Embryonic facial prominence (tissue), 1 donor: ENCODE data around the gene HSPB9.

ENCODE experiments used
- DNase-seq: peaks from one replicate; pipeline ENCODE4 v3.0.0-alpha.2; 2016; ENCODE audit errors: extremely low spot score

Gene HSPB9

DNA sequence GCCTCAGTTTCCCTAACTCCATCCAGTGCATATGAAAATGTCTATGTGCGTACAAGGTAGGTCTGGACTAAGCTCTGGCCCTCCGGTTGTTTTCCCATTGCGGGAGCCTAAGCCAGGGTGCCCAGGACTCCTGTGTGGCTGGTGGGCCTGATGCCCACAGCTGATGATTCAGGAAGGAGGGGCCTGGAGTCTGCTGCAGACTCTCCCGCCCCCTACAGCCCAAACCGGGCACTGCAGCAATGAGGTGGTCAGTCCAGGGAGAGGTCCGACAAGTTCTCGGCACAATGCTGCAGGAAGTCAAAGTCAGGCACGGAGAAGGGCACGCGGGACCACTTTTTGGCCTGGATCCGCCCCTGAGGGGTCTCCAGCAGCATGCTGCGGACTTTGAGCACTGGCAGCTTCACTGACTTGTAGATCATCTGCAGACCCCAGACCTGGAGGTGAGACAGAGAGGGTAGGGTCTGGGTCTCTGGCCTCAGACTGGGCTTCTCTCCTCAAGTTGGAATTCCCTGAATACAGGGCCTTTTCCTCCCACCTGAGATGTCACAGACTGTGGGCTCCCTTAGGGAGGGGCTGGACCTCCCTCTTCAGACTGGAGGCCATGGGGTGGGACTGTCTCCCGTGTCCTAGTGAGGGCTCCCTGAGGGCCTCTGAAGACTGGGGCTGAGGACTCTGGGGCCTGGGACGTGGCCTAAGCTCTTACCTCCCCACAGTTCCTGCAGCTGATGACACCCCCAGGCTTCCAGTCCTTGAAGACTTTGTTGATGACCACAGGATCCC is 20.9 kb upstream of the HSPB9 start:
- no peak for DNase-seq

DNA sequence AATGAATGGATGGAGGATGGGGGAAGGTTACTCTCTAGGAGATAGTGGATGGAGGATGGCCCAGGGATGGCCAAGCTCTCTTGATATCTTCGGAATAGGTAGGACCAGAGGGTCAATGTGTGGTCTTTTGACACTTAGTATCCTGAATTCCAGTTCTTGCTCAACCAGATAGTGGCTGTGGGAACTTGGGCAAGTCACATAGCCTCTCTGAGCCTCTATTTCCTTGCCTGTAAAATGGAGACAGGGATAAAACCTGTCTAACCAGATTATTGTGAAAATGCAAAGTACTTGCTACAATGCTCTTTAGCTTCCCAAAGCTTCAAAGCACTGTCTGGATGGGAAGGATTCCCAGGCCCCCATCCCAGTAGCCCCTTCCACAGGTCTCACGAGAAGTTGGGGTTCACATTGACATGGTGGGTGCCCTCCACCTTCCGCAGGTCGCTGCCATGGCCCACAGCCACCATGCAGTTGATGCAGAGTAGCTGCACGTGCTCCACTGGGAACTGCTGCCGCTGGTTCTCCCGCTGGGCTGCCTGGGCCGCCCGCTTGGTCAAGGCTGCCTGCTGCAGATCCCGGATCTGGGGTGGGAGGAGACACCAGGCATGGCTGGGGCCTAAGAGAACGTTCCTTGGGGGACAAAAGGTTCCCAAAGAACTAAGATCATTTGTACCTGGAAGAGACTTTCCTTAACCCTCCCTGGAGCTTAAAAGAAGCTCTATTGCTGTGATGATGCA is 19.2 kb upstream of the HSPB9 start:
- no peak for DNase-seq

DNA sequence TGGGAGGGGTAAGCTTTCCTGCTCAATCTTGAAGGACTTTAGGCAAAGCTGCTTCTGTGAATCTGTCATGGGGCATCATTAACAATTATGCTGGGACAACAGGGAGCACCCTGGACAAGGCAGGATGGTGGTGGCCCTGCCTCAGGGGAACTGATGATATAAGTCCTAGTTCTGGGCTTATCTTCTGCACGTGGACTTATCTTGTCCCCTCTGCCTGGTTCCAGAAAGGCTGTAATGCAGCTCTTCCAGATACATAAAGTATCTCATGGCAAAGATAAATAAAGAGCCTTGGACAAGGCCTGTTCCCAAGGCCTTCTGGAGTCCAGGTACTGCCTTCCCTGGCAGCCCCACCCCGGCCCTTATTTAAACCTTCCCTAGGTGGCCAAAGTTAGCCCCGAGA is 18.3 kb upstream of the HSPB9 start:
- DNase-seq: no peak

DNA sequence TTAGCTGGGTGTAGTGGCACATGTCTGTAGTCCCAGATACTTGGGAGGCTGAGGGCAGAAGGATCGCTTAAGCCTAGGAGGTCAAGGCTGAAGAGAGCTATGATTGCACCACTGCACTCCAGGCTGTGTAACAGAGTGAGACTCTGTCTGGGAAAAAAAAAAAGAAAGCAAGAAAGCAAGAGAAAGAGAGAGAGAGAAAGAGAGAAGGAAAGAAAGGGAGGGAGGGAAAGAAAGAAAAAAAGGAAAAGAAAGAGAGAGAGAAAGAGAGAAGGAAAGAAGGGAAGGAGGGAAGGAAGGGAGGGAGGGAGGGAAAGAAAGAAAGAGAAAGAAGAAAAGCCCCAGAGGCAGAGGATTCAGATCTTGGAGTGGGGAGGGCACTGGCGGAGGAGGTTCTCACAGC is 16.6 kb upstream of the HSPB9 start:
- DNase-seq: no peak

DNA sequence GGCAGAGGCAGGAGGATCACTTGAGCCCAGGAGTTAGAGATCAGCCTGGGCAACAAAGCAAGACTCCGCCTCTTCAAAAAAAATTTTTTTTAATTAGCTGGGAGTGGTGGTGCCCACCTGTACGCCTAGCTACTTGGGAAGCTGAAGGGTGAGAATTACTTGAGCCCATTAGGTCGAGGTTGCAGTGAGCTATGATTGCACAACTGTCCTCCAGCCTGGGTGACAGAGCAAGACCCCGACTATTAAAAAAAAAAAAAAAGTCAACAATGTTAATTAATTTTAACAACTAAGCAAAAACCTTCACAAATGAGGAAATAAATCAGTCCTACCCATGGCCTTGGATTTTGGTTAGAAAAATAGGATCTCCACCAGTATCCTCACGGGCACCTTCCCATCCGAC is 15.5 kb upstream of the HSPB9 start:
- no peak for DNase-seq

DNA sequence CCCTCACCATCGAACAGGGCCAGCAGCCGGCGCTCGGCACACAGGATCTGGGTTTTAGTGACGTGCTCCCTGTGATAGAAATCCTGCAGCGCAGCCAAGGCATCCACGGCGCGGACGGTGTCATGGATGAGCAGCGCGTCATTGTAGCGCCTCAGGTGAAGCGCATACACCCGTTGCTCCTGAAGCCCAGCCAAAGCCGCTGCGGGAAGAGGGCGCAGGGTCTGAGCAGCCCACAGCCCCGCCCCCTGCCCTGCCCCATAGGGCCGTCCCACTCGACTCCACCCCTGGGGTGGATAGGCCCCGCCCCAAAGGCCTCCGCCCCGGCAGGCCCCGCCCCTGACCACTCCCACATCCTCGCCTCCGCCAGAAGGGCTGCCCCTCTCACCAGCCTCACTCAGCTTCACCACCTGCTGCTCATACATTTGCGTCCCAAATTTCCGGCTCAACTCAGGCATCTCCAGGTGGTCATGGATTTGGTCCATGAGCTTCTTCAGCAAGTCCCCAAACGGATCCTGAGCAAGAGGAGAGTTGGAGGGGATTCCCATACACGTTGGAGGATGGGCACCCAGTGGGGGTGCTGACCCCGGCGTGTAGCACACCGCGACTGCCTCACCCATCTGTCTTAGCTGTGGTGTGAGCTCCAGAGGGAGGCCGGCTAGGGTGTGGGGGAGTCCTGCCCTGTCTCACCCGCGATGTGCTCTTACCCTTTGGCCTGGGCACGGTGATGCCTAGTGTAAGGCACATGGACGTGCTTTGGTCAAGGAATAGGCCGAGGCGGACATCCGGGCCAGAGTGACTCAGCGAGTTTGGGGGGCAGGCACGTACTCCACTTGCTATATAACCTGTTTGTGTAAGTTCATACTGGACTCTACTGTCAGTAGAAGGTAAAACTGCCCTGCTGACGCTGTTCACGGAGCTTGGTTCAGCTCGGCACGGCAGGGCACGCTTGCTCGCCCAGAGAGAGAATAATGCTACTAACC is 14.7 kb upstream of the HSPB9 start:
- DNase-seq: no peak

DNA sequence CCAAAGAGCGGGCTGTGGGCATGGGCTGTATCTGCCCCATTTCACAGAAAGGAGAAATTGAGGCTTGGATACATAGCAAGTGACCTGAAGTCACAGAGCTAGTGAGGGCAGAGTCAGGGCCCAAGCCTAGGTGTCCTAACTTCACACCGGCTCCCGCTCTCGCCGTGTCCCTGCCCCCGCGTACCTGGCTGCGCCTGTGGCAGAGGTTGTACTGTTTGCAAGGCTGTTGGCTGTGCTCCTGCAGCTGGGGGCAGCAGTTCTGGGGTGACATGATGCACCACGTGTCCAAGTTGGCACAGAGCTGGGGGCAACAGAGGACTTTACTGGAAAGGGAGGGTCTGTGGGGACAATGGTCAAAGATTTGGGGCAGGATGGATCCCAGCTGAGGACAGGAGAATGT is 13.5 kb upstream of the HSPB9 start:
- DNase-seq: no peak

DNA sequence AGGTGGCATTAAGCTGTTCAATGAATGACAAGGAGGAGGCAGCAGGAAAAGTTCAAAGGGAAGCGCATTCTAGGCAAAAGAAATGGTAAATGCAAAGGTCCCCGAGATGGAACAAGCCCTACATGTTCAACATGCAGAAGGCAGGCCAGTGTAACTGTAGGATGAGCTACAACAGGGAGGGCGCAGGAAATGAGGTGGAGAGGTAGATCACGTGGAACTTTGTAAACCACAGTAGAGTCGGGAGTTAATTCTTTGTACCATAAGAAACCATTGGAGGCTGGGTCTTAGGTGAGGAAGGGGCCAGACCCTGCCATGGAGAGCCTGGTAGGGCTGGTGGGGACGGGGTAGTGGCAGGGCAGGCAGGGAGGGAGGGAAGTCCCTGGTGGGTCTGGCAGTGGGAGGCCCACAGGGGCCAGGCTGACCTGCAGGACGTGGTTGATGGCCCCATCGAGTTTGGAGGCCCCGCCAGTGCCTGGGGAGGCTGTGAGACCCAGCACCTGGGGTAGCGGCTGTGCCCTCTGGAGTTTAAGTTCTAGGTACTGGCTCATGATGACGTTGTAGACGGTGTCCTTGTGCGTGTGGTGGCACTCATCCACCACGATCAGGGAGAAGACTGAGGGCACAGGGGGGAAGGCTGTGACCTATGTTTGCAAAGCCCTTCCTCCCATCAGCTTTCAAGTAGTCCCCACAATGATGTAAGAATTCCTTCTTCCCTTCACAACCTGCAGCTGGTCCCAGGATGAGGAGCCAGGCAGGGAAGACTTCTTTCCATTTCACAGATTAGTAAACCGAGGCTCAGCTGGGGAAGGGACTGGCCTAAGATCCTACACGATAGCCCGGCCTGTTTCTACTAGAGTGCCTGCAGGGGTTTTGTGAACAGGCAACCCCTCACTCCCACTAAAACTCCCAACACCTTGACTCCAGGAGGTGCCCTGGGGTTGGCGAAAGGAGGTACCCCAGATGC is 12.0 kb upstream of the HSPB9 start:
- DNase-seq: no peak

DNA sequence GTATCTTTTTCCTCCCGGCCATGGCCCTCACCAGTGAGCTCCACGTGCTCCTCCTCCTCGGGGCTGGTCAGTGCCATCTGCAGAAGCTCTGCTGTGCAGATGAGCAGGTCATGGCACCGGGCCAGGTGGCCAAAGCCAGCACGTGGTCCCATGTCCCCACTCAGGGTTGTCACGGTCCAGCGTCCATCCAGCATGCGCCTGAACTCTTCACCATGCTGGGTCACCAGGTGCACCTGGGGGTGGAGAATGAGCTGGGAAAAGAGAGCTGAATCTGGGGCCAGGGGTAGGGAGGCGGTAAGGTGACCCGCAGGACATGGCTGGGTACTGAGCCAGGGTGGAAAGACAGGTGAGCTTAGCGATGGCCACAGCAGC is 11.4 kb upstream of the HSPB9 start:
- no peak for DNase-seq

DNA sequence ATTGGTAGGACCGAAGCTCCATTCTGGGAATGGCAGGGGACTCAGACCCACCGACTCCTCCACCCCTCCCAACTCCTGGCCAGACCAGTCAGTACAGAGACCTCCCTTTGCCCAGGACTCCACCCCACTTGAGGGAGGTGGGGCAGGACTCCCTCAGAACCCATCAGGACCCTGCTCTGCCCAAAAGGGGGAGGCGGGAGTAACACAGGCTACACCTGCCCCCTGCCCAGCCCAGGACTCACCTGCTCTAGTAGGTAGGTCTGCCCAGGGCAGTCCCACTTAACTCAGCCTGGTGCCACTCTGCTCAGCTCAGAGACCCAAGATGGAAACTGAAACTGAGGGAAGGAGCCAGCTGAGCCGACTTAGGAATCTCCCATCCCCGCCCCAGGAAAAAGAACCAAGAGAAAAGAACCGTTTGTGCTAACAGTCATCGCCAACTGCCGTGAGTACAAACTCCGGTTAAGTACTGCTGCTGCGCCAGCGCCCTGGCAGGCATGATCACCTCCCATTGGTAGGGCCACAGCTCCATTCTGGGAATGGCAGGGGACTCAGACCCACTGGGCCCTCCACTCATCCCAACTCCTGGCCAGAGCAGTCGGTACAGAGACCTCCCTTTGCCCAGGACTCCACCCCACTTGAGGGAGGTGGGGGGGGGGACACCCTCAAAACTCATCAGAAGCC is 10.6 kb upstream of the HSPB9 start:
- DNase-seq: no peak

DNA sequence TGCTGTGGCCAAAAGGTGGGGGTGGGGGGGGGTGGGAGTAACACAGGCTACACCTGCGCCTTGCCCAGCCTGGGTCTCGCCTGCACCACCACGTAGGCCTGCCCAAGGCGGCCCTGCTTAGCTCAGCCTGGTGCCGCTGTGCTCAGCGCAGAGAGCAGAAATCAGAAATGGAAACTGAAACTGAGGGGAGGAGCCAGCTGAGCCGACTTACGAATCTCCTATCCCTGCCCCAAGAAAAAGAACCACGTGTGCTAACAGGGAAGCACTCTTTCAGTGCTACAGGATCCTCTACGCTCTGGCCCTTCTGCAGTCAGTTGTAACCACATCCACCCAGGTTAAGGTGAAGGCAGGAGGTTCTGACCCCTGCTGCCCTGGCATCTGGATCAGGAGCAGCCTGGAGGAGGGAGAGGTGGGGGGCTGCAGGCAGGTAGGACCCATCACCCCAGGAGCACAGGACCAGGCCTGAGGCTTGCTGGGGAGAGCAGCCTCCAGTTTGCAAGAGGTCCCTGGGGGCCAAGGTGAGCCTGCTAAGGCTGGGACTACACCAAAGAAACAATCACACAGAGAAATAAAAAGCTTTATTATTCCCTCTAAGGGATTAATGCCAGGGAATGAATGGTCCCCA is 9.9 kb upstream of the HSPB9 start, which contains the start of gene DHX58:
TSS of gene DHX58 (minus strand) at position 163 of the 625 bp plus-strand sequence. CDS start 822 bp downstream, outside the sequence.
- DNase-seq: peak; percentile 43

DNA sequence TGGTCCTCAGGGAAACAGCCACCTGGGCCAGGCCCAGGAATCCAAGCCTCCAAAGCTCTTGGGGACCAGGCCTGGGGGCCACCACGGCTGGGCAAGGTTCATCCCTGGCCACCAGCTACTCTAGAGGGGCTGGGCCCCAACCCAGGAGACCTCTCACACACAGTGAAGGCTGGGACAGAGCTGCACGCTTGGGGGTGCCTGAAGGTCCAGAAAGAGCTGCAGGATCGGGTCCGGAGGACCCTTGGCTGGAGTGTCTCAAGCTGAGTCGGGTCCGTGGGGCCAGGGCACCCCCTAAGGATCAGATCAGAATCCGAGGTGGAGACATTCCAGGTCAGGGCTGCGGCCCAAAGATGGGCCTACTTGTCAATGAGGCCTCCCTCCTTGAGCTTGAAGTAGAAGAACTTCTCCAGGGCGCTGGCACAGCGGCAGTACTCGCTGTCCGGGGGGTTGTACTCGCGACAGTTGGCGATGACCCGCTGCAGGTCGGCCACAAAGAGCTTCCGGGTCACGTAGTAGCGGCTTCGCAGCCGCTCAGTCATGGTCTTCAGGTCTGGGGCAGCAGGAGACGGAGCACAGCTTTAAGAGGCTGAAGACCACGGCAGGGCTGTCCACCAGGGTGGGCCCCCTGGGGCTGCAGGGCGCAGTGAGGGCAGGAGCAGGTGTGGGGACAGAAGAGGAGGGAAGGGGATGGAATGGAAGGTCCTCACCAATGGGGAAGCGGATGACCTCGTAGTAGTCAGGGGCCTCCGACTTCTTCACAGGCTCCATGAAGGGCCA is 9.1 kb upstream of the HSPB9 start:
- DNase-seq: no peak

DNA sequence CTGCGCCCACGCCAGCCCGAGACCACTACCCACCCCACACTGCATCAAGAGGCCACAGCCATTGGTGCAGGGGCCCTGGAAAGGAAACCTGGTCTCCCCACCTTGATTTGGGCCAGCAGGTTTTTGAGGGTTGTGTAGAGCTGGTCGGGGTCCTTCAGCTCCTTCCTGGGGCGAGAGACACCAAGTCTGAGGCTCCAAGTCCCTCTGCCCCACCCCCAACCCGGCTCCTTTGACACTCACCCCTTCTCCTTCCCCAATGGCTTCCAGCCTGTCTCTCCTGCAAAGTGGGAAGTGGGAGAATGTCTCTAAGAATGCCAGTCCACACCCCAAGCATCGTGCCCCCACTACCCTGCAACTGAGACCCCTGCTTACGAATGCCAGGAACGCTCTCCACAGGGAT is 8.5 kb upstream of the HSPB9 start:
- no peak for DNase-seq

DNA sequence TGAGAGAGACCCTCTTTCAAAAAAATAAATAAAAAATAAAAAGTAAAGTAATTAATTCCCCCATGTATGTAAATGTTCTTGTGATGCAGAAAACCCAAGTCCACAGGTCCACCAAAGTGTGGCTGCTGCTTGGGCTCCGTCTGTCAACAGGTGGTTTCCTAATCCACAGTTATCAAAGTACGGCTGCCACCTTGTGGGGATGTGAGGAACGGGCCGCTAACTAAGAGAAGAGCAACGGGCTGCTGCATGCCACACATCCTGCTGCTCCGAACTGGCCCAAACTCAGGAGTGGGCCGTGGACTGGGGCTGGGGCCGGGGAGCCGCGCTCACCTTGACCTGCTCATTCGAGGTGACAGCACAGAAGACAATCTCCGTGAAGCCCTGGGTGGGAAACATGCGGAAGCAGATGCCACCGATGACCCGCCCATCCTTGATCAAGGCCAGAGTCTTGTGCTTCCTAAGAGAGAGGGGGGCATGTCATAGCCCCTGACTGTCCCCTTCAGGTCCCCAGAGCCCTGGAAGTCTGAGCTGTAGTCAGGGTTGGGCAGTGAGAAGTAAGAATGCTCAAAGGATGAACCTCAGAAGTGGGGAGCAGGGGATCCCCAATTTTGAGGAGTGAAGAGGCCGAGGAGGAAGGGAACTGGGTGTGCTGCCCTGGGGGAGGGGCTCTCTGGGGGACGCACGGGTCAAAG is 5.8 kb upstream of the HSPB9 start:
- DNase-seq: peak; percentile 61

DNA sequence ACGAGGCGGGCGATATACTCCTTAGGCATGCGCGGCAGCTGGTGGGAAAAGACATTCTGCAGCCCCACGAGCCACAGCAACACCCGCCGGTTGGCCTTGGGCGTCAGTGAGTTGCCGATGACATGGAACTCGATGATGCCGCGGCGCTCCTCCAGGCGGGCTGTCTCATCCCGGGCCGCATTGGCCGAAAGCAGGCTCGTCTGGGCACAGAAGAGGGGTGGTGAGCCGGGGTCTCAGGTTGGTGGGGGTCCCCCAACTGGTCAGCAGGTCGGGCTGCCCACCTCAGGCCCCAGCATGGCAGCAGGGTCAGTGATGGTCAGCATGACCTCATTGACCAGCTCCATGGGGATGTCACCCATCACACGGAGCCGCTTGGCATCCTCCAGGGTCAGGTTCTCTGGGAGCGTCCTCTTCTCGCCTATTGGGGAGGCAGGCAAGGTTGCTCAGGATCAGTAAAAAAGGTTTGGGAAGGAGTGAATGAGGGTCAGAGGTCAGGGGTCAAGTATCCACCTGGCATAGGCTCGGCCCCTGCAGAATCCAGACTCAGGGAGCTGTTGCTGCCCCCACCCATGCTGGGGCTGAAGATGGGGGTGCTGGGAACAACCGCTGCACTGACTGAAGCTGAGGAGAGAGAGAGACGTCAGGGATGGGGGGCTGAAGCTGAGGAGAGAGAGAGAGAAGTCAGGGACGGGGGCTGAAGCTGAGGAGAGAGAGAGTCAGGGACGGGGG is 5.0 kb upstream of the HSPB9 start:
- no peak for DNase-seq

DNA sequence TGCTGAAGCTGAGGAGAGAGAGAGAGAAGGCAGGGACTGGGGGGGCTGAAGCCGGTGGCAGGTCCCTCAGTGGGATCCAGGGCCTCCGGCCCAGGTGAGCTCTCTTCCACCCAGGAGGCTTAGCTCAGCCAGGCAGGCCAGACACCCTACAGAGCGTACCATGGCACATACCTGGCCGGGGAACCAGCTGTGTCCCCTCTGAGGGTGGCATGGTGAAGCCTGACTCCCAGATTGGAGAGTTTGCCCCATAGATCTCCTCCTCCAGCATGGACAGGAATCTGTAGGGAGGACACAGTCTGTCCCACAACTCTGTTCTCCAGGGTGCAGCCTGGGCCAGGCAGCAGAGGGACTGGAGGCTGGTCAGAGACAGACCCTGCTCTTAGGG is 4.5 kb upstream of the HSPB9 start:
- DNase-seq: no peak

DNA sequence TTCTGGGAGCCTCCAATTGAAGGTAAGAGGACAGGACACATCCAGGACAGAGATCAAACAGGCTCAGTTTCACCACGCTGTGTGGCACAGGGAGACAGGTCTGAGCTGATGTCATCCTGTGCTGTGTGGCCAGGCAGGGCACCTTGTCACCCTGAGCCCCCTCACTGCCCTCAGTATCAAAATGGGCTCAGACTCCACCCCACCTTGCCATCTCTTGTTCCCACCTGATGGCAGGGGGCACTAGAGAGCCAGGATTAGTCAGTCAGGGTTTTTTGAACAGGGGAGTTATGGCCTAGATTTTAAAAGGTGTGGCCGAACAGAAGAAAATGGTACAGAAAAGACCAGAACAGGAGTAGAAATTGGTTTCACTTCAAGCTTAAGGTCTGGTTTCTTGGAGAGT is 4.1 kb upstream of the HSPB9 start:
- DNase-seq: no peak

DNA sequence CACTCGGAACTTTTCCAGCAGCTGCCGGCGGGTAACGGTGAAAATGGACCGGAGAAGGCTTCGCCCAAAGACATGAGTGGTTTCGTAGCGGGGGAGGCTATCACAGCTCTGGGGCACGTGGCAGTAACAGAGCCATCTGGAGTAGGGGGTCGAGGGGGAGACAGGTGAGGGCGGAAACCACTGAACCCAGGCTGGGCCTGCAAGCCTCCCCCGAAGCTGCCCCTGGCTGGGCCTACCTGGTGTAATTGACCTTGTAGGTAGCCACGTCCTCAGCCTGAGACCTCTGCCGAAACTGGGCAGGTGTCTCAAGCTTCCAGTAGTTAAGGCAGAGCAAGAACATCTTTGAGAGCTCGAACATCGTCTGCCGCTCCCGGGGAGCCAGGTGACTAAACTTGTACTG is 3.3 kb upstream of the HSPB9 start:
- no peak for DNase-seq
